ENCODE results near the gene FAM219B.
"Not testable (repeated sequence)": the region's sequence is repeated elsewhere in the genome, so short reads cannot be mapped to it uniquely, and the experiment has no call there.

FAM219B gene

GRCh38 chr15:74902295-74903075 lies 4.2 kb downstream of the FAM219B start:
- no peak for DNase-seq

GRCh38 chr15:74901612-74902063 lies 5.0 kb downstream of the FAM219B start:
- peak; percentile 20 for DNase-seq

- no peak for DNase-seq
These were observed 9.3 kb downstream of the FAM219B start for GRCh38 chr15:74897300-74897701.

DNA sequence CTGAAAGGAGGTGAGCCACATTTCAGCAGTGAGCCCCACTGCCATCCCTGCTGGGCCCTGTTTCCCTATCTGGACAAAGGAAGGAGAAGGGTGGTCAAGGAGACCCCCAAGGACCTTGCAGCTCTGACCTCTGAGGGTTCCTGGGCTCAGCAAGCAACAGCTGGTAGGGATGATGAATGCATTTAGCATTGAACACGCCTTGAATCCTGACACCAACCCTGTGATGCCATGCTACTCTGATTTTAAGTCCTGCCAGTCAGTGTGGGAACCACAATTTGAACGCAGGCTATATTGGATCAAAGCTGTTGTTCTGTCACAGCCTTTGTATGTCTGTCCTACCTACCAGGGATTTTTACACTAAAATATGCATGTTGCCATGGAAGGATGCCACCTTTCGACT lies 10.3 kb downstream of the FAM219B start:
- DNase-seq = no peak

DNA sequence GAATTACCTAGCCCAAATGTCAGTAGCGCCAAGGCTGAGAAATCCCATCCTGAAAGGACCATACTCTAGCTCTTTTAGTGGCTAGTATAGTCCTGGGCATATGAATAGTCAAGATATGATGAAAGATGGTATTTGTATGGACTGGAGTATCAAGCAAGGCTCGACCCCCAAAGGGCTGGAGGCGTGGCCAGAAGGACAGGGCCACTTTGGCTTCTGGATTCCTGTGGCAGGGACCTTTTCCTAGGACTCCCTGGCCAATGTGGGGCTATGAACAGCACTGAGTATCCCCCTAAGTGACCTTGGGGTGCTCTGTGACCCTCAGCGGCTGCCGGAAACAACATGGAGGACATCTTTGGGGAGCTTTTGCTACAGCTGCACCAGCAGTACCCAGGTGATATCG lies 10.8 kb downstream of the FAM219B start:
- DNase-seq = no peak

GRCh38 chr15:74894383-74894782 lies 12.3 kb downstream of the FAM219B start:
- not testable (repeated sequence) for DNase-seq

- no peak for DNase-seq
These were observed 13.0 kb downstream of the FAM219B start for GRCh38 chr15:74893627-74894026.

GRCh38 chr15:74892931-74893330 lies 13.7 kb downstream of the FAM219B start:
- DNase-seq = no peak

- no peak for DNase-seq
These were observed 14.3 kb downstream of the FAM219B start for GRCh38 chr15:74892313-74892712.

DNA sequence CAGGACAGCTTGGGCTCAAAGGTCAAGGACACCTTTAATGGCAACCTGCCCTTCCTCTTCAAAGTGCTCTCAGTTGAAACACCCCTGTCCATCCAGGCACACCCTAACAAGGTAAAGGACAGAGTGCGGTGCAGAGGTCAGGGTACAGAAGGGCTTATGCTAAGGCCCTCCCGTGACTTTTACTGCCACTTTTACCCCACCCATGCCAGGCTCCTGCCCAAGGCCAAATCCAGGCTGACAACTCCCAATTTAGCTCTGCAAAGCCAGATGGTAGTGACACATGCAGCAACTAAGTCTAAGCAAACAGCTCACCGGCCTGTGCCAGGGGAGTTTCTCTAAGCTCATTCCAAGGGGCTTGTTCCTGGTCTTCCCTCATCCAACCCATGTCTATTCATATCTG lies 15.2 kb downstream of the FAM219B start:
- no peak for DNase-seq

- DNase-seq = no peak
These were observed 16.0 kb downstream of the FAM219B start for GRCh38 chr15:74890665-74890960.

DNA sequence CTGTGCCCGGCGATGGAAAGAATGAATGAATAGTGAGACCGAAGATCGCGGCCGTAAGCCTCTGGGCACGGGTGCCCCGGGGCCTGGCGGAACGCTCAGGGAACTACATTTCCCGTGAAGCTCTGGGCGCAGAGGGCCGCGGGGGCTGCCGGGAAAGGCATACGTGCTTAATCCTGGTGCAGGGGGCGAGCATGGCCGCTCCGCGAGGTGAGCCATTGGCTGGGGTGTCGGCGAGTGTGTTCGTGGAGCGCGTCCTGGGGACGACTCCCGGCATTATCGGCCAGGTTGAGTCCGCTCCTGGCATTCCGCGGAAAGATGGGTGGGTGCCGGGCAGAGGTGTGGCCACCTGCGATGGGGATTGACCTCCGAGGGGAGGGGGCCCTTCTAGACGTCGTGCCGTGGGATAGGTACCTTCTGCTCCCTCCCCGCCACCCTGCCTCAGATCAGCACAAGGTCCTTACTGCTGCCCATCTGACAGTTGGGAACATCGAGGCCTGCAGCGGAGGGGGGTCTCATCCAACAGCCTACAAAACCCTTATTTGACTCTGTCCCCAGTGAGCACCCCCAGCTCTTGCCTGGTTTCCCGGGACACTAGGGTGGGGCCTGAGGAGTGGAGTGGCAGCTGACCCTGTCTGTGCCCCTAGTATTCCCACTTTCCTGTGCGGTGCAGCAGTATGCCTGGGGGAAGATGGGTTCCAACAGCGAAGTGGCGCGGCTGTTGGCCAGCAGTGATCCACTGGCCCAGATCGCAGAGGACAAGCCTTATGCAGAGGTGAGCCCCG lies 16.6 kb downstream of the FAM219B start, which contains the start of gene MPI:
TSS of gene MPI (plus strand) at position 160 of the 782 bp plus-strand sequence. CDS start at position 192, 32 bp downstream.
- peak; percentile 76 for DNase-seq

DNA sequence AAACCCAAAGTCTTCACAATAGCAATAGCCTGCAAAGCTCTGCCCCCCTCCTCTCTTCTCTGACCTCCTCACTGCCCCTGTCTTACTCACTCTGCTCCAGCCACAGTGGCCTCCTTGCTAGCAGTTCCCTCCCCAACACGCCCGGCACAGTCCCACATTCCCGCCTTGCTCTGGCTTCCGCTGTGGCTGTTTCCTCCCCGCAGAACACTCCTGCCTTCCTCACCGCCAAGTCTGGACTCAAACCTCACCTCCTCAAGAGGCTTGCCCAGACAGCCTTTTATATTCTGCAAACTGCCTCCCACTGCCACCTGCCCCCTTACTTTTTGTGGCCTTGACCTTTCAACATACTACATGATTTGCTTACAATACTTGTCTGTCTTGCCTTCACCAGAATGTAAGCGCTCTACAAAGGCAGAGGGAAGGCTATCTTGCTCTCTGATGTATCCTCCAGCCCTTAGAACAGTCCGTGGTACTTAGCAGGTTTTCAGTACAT lies 17.2 kb downstream of the FAM219B start:
- DNase-seq = no peak

GRCh38 chr15:74888716-74889115 lies 17.9 kb downstream of the FAM219B start:
- DNase-seq = no peak

- DNase-seq = not testable (repeated sequence)
These were observed 19.0 kb downstream of the FAM219B start for GRCh38 chr15:74887537-74888193.

DNA sequence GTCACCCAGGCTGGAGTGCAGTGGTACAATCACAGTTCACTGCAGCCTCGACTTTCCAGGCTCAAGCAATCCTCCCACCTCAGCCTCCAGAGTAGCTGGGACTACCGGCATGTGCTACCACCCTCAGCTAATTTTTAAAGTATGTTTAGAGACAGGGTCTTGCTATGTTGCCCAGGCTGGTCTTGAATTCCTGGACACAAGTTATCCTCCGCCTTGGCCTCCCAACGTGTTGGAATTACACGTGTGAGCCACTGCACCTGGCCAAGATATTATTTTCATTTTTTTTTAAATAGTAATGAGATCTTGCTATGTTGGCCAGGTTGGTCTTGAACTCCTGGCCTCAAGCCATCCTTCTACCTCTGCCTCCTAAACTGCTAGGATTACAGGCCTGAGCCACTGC lies 21.2 kb downstream of the FAM219B start:
- DNase-seq = no peak

- no peak for DNase-seq
These were observed 22.0 kb downstream of the FAM219B start for GRCh38 chr15:74884428-74885223.

DNA sequence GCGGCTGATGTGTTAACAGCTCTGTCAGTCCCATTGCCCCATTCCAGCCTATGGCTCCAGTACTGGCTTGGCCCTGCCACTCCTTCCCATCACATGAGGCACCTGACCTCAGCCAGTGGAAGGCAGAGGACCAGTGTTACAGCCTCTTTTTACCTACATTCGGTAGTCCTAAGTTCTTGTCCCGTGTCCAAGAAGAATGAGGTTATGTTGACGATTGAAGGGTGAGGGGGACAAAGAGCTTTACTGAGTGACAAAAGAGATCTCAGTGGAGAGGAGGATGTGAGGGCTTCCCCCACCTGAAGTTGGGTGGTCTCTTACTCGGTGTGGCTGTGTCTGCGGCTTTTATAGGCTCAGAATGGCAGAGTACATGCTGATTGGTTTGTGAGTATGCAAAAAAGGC lies 24.1 kb downstream of the FAM219B start:
- DNase-seq = no peak

DNA sequence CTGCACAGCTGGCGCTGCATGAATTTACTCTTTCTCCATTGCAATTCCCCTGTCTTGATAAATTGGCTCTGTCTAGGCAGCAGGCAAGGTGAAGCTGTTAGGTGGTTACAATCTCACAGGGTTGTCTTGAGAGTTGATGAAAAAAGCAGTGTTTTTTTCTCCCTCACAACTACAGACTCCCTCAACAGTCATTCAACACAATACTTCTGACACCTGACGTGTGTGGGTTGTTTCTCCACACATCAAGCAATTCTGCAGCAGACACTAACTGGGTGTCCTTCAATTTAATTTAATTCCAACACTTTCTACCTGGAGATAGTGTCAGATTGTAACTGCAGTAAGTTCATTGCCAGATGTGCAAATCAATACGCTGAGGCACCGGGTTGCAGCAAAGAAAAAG lies 28.4 kb downstream of the FAM219B start:
- DNase-seq = no peak

DNA sequence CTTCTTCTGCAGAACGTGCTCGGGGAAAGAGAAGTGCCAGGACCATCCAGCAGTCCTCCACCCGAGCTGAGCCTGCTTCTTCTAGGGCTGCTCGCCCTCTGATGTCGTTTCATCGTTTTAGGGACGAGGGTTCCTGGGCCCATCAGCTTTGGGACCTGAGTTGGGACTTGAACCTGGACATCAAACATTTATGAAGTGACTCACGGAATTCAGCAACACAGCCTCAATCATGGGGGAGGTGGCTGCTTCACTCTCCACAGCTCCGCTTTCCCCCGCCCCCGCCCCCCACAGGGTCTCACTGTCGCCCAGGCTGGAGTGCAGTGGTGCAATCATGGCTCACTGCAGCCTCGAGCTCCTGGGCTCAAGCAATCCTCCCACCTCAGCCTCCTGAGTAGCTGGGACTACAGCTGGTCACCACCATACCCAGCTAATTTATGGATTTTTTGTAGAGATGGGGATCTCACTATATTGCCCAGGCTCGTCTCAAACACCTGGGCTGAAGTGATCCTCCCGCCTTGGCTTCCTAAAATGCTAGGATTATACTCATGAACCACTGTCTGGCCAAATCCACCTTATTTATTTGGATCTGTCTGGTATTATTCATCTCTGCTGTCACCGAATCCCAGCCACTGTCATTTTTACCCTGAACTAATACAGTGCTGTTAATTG lies 32.8 kb downstream of the FAM219B start:
- peak; percentile 24 for DNase-seq

DNA sequence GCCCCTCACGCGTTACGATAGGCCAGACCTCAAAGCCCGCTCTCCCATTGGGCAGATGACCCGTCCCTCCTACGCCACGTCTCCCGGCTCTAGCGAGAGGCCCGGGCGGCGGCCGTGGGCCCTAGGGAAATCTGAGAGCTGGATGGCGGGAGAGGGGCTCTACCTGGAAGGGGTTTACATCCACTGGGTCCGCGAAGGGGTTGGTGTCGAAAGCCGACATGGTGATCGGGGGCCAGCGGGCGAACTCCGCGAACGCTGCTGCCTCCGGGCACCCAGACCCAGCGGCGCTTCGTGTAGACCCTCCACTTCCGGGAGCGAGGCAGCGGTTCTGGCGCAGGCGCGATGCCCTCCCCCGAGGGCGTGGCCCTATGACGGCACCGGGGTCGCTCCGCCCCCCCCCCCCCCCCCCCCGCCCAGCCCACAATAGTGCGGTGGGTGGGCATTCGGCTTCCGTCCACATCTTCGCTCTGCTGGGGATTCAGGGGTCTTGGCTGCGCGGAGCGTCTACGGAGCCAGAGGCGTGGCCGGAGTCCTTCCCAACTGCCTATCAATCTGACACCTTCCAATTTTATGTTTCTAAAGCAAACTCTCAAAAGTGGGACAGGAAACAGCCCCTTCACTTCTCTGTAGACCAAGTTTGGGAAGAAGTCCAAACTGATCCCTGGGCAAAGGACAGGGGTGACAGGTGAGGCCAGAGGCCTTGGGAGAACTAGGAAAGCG lies 33.5 kb downstream of the FAM219B start, which contains the start of gene SCAMP2:
TSS of gene SCAMP2 (minus strand) at position 330 of the 720 bp plus-strand sequence. CDS start at position 220, 110 bp downstream.
- DNase-seq = peak; percentile 87

Measured in COR-L47 (cell line).